Central memory CD8-positive, alpha-beta T cell (primary cell): ENCODE results near the gene HIP1.
"Not testable (repeated sequence)": the region's sequence is repeated elsewhere in the genome, so short reads cannot be mapped to it uniquely, and the experiment has no call there.

ENCODE experiments used
- ATAC-seq: fragments of 150-1000 bp; cut with Tn5 transposase; replicated peaks from 2 replicates; pipeline ENCODE4 v1.10.0; 2022; ENCODE audit warnings: mild to moderate bottlenecking, moderate FRiP score, moderate number of reproducible peaks; ENCODE audit not compliant: poor library complexity, severe bottlenecking; ENCODE audit errors: extremely low read depth
- DNase-seq, 2 donors: peaks; one replicate each; pipeline ENCODE4 v3.0.0; 2021; ENCODE audit warnings: low spot score in 2 of 2
- H3K27ac Mint-ChIP-seq: one replicate; pipeline ENCODE4 v1.8.0; 2022; ENCODE audit warnings: low read depth, mild to moderate bottlenecking, moderate library complexity, mixed read lengths
- H3K27me3 Mint-ChIP-seq: one replicate; pipeline ENCODE4 v1.8.0; 2022; ENCODE audit warnings: mixed read lengths
- H3K36me3 Mint-ChIP-seq: one replicate; pipeline ENCODE4 v1.8.0; 2022; ENCODE audit warnings: mild to moderate bottlenecking, moderate library complexity, mixed read lengths; ENCODE audit not compliant: insufficient read depth
- H3K4me1 Mint-ChIP-seq: one replicate; pipeline ENCODE4 v1.8.0; 2022; ENCODE audit warnings: mixed read lengths
- H3K4me3 Mint-ChIP-seq: one replicate; pipeline ENCODE4 v1.8.0; 2022; ENCODE audit warnings: mild to moderate bottlenecking, moderate library complexity, mixed read lengths
- H3K9me3 Mint-ChIP-seq: one replicate; pipeline ENCODE4 v1.8.0; 2022; ENCODE audit warnings: mixed read lengths

HIP1 gene

DNA sequence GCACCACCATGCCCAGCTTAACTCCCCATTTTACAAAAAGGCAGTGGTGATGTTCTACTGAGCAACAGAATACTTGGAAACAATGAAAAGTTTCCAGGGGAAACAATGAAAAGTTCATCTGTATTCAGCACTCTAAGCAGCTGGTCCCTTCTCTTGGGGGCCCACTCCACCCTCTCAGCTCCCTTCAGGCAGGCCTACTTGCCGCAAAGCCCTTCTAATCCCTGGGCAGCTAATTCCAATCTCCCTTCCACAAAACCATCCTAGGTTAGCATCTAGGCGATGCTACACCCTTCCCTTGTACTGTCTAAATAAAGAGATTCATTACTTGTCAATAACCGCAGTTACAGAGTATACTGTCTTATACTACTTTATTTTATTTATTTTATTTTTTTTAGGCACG lies 167.5 kb downstream of the HIP1 start:
- no peak overlapping the region for H3K27ac Mint-ChIP-seq

GRCh38 chr7:75569629-75570282 lies 169.0 kb downstream of the HIP1 start:
- not testable (repeated sequence) for H3K27ac Mint-ChIP-seq, H3K27me3 Mint-ChIP-seq, H3K4me3 Mint-ChIP-seq, DNase-seq, H3K4me1 Mint-ChIP-seq, H3K9me3 Mint-ChIP-seq, ATAC-seq
- H3K36me3 Mint-ChIP-seq = peaks cover 11% of the 10 kb centered on the region

More for the DNA sequence above, 167.5 kb downstream of the HIP1 start:
- no peak overlapping the region for H3K4me3 Mint-ChIP-seq
- no peak for ATAC-seq
- no peaks in the 10 kb centered on the region for H3K27me3 Mint-ChIP-seq
- H3K9me3 Mint-ChIP-seq = no peaks in the 10 kb centered on the region
- no peak for DNase-seq
- peaks cover 11% of the 10 kb centered on the region for H3K36me3 Mint-ChIP-seq
- no peaks in the 10 kb centered on the region for H3K4me1 Mint-ChIP-seq

DNA sequence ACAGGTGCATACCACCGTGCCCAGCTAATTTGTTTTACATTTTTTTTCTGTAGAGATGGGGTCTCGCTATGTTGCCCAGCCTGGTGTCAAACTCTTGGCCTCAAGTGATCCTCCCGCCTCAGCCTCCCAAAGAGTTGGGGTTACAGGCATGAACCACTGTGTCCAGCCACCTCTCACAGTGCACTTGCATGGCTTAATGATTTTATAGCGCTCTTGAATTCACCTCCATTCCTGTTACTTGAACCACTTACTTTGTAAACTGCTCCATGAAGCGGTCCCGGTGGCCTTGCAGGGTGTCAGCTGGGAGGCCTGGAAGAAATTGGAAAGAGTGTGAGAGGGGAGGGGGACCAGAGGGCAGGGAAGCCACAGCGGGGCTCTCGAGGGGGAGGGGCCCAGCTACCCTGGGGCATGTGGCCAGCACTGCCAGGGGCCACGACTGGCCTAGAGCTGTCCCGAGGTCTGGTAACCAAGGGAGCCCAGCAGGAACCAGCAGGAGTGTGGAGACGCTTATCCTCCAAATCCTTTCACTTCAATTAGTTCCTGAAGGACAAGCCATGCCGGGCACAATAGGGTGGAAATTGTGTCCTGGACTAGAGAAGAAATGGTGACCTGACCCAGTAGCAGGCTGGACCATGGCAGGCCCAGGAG lies 170.7 kb downstream of the HIP1 start:
- no peak for ATAC-seq
- DNase-seq = no peak
- H3K4me1 Mint-ChIP-seq = no peaks in the 10 kb centered on the region

DNA sequence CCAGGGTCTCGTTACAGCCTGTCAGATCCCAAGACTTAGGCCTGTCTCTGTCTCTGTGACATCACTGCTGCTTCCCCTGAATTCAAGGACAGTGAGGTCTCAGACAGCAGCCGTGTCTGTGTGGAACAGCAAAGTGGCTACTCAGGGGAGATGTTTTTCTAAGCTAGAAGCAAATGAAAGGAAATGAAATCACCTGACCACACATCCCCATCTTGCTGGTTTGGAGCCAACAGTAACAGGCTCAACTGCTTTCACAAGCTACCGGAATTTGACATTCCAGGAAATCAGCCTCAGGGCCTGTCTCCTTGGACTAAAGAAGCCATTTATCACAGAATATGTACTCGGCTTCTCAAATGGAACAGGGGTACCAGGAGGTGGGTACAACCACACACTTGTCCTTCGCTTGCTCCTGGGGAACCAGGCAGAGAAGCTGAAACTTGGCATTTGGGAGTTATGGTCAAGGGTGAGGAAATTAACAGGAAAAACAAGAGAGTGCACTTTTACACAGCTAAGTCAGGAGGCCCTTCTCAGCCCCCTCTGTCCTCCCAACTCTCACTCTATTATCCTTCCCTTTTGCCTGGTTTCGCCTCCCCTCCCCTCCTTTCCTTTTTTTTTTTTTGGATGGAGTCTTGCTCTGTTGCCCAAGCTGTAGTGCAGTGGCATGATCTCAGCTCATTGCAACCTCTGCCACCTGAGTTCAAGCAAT lies 173.5 kb downstream of the HIP1 start:
- peaks cover 23% of the 10 kb centered on the region for H3K36me3 Mint-ChIP-seq
- no peak overlapping the region for H3K27ac Mint-ChIP-seq
- H3K9me3 Mint-ChIP-seq = peaks cover 4% of the 10 kb centered on the region
- DNase-seq (no peak), ATAC-seq (no peak)
- H3K4me3 Mint-ChIP-seq = no peak overlapping the region
- H3K27me3 Mint-ChIP-seq = no peaks in the 10 kb centered on the region
- no peaks in the 10 kb centered on the region for H3K4me1 Mint-ChIP-seq

More for the DNA sequence above, 170.7 kb downstream of the HIP1 start:
- Mint-ChIP-seq H3K36me3 (peaks cover 12% of the 10 kb centered on the region), H3K4me3 (no peak overlapping the region), H3K27ac (no peak overlapping the region), H3K27me3 (no peaks in the 10 kb centered on the region), H3K9me3 (no peaks in the 10 kb centered on the region)

GRCh38 chr7:75563171-75563570 lies 175.6 kb downstream of the HIP1 start:
- Mint-ChIP-seq H3K27ac (no peak overlapping the region), H3K36me3 (peaks cover 21% of the 10 kb centered on the region), H3K9me3 (peaks cover 4% of the 10 kb centered on the region), H3K4me3 (no peak overlapping the region), H3K27me3 (no peaks in the 10 kb centered on the region), H3K4me1 (no peaks in the 10 kb centered on the region)
- DNase-seq (no peak), ATAC-seq (no peak)

DNA sequence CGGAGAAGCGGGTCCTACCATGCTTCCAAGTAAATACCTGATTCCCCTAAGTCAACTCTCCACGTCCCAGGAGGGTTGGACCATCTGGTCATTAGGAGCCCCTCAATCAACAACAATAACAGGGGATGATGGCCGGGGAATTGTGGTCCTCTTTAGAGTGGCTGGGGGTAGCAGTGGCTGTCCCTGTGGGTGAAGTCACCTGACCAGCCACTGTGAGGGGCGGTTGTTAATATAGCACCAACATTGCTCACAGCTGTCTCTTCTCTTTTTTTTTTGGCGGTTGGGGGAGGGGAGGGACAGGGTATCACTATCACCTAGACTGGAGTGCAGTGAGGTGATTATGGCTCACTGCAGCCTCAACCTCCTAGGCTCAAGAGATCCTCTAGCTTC lies 178.8 kb downstream of the HIP1 start:
- Mint-ChIP-seq H3K4me1 (no peaks in the 10 kb centered on the region), H3K27ac (no peak overlapping the region), H3K36me3 (peaks cover 19% of the 10 kb centered on the region), H3K9me3 (peaks cover 4% of the 10 kb centered on the region), H3K4me3 (no peak overlapping the region), H3K27me3 (no peaks in the 10 kb centered on the region)
- DNase-seq (no peak), ATAC-seq (no peak)

GRCh38 chr7:75559355-75559975 lies 179.3 kb downstream of the HIP1 start:
- ATAC-seq (no peak), DNase-seq (no peak)
- no peaks in the 10 kb centered on the region for H3K27me3 Mint-ChIP-seq
- H3K4me3 Mint-ChIP-seq = no peak overlapping the region
- H3K36me3 Mint-ChIP-seq = peaks cover 20% of the 10 kb centered on the region
- H3K27ac Mint-ChIP-seq = no peak overlapping the region
- no peaks in the 10 kb centered on the region for H3K4me1 Mint-ChIP-seq
- H3K9me3 Mint-ChIP-seq = peaks cover 4% of the 10 kb centered on the region

DNA sequence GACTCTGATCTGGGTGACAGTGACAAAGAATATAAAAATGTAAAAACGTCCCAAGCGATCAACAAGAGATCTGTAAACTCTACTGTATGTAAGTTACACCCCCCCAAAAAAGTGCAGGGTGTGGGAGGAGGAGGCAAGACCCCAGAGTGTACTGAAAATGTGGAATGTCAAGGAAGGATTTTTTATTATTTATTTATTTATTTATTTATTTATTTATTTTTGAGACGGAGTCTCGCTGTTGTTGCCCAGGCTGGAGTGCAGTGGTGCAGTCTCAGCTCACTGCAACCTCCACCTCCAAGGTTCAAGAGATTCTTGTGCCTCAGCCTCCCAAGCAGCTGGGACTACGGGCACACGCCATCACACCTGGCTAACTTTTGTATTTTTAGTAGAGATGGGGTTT lies 181.9 kb downstream of the HIP1 start:
- H3K4me3 Mint-ChIP-seq, H3K4me1 Mint-ChIP-seq, ATAC-seq, DNase-seq, H3K9me3 Mint-ChIP-seq, H3K27me3 Mint-ChIP-seq: not testable (repeated sequence)
- Mint-ChIP-seq H3K36me3 (peaks cover 10% of the 10 kb centered on the region), H3K27ac (peak overlapping the region; percentile 46)

- no peak overlapping the region for H3K4me3 Mint-ChIP-seq
- DNase-seq = no peak
- no peaks in the 10 kb centered on the region for H3K9me3 Mint-ChIP-seq
- no peak overlapping the region for H3K27ac Mint-ChIP-seq
- no peaks in the 10 kb centered on the region for H3K27me3 Mint-ChIP-seq
- no peak for ATAC-seq
- H3K4me1 Mint-ChIP-seq = no peaks in the 10 kb centered on the region
- peaks cover 8% of the 10 kb centered on the region for H3K36me3 Mint-ChIP-seq
Measured at GRCh38 chr7:75555736-75556135, 183.0 kb downstream of the HIP1 start.

GRCh38 chr7:75546237-75547015 lies 192.3 kb downstream of the HIP1 start:
- Mint-ChIP-seq H3K27ac (no peak overlapping the region), H3K4me3 (no peak overlapping the region), H3K27me3 (no peaks in the 10 kb centered on the region), H3K4me1 (no peaks in the 10 kb centered on the region), H3K36me3 (peaks cover 11% of the 10 kb centered on the region), H3K9me3 (no peaks in the 10 kb centered on the region)
- DNase-seq (no peak), ATAC-seq (no peak)

DNA sequence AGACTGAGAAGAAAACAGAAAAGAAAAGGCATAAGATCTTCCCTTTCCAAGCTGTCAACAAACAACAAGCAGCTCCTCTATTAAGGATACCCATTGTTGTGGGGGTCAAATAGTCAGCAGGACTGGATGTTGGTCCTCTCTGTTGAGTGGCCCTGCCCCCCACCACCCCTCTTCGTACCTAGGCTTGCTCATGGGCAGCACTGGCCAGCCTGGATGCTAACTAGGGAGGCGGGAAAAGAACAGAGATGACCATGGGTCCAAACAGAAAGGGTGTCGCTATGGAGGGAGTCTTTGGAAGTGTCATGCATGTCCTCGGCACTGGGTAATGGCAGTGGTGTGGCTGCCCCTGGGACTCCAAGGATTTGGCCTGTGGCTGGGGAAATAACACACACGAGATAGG lies 201.0 kb downstream of the HIP1 start:
- Mint-ChIP-seq H3K4me1 (no peaks in the 10 kb centered on the region), H3K36me3 (peaks cover 17% of the 10 kb centered on the region), H3K27ac (no peak overlapping the region), H3K27me3 (no peaks in the 10 kb centered on the region), H3K4me3 (no peak overlapping the region), H3K9me3 (no peaks in the 10 kb centered on the region)
- ATAC-seq = no peak
- no peak for DNase-seq

GRCh38 chr7:75536940-75537538 lies 201.7 kb downstream of the HIP1 start:
- Mint-ChIP-seq H3K36me3 (peaks cover 16% of the 10 kb centered on the region), H3K4me3 (no peak overlapping the region)
- DNase-seq = no peak

More at GRCh38 chr7:75536940-75537538, 201.7 kb downstream of the HIP1 start:
- ATAC-seq = no peak
- no peaks in the 10 kb centered on the region for H3K27me3 Mint-ChIP-seq
- no peak overlapping the region for H3K27ac Mint-ChIP-seq
- no peaks in the 10 kb centered on the region for H3K9me3 Mint-ChIP-seq
- no peaks in the 10 kb centered on the region for H3K4me1 Mint-ChIP-seq
